GM12875 (cell line): Measurements from ENCODE around the gene DENND1A.

ENCODE experiments used
- H3K4me3 ChIP-seq: one replicate; pipeline ENCODE4 v1.5.1; 2011; ENCODE audit warnings: low read depth, low read length, control low read depth
- TF ChIP-seq, protein P1 (sequence below): IDR thresholded peaks from 2 replicates; pipeline ENCODE4 v1.5.1; 2011; ENCODE audit warnings: low read depth, mild to moderate bottlenecking, control low read depth, inconsistent platforms, low read length, moderate library complexity, borderline replicate concordance; ENCODE audit not compliant: insufficient read depth

DENND1A gene

DNA sequence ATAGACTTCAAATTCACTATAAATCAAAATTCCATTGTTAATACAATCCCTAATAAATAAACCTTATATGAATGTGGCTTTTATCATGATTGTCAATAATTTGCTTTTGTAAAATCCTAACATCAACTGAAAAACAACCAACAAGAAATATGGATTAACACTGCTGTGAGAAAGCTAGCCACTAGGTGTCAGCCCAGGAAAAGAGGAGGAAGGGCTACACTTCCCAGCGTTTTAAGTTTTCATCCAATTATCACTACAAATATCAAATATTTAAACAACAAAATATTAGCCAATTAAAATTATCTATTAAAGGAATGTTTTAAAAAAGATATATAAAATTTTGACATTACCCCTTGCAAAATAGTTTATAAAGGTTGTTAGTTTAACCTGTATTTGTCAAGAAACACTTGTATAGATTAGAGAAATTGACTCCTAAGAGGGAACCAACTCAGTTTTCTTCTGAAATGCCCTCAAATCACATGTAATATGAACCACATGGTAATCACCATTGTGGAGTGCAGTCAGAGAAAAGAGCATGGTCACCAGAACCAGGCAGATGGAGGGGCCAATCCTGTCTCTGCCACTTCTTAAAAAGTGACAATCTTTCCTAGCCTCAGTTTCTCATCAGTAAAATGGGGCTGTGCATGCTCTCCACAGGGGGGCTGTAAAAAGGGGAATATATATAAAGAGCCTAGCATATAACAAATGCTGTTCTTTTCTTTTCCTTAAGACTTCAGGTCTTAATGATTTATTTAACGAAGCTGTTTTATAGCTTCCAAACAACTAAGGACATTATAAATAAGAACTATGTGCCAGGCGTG, 385.7 kb downstream of the DENND1A start:
- no peak overlapping the region for H3K4me3 ChIP-seq
- TF ChIP-seq, protein P1, sequence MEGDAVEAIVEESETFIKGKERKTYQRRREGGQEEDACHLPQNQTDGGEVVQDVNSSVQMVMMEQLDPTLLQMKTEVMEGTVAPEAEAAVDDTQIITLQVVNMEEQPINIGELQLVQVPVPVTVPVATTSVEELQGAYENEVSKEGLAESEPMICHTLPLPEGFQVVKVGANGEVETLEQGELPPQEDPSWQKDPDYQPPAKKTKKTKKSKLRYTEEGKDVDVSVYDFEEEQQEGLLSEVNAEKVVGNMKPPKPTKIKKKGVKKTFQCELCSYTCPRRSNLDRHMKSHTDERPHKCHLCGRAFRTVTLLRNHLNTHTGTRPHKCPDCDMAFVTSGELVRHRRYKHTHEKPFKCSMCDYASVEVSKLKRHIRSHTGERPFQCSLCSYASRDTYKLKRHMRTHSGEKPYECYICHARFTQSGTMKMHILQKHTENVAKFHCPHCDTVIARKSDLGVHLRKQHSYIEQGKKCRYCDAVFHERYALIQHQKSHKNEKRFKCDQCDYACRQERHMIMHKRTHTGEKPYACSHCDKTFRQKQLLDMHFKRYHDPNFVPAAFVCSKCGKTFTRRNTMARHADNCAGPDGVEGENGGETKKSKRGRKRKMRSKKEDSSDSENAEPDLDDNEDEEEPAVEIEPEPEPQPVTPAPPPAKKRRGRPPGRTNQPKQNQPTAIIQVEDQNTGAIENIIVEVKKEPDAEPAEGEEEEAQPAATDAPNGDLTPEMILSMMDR: peak; percentile 67; the same call in 1 of the 2 replicates

DNA sequence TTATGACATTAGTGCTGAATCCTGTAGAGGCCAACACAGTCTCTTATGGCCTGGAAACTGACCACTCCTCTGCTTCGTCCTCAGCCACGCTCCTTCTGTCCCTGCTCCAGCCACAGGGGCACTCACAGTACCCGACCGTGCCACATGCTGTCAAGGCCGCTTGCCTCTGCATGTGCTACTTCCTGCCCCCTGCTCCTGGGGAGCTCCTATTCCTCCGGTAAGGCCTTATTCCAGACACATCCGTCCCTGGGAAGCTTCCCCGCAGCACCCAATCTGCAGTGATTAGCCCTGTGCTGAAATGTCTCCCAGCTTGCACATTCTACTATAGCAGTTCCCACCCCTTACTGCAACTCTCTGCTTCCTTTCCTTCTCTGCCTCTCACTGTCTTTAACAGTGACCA, 386.4 kb downstream of the DENND1A start:
- no peak overlapping the region for H3K4me3 ChIP-seq
- TF ChIP-seq, protein P1: no peak

- TF ChIP-seq, protein P1: no peak
Measured at GRCh38 chr9:123542435-123543225, 387.3 kb downstream of the DENND1A start.

DNA sequence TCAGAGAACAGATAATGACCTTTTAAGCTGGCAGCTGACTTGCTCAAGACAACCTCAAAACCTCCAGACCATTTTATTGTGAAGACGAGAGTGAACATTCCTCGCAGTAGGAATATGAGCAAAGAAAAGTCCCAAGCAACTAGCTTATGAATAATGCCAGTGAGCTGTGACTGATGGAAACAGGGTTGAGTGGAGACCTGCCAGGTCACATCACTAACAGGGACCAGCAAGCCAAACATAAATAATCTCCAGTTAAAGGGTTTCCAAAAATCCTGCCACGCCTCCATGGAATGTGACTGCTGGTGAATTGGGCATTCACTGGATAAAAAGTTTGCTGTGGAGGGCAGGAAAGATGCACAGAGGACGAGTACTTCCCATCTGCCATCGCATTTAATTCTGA, 388.5 kb downstream of the DENND1A start:
- H3K4me3 ChIP-seq: no peak overlapping the region
- TF ChIP-seq, protein P1: no peak

More at GRCh38 chr9:123542435-123543225, 387.3 kb downstream of the DENND1A start:
- H3K4me3 ChIP-seq: no peak overlapping the region

- TF ChIP-seq, protein P1: no peak
- no peak overlapping the region for H3K4me3 ChIP-seq
Measured at GRCh38 chr9:123540457-123540856, 389.5 kb downstream of the DENND1A start.

DNA sequence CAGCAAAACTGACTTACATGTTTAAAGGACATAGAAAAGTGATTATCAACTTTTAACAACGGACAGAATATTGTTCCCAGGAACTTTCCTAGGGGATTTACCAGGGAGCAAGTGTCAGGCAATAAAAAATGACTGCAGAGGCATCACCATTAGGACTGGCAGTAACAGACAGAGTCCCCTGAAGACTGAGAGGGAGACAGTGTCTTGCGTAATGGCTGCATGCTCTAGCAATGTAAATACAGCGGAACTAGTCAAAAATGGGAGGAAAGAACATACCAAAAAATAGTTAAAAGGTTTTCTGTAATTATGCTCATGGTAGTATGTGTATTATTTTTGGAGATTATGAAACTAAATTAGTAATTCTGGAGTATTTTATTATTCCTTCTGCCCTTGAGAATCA, 392.1 kb downstream of the DENND1A start:
- H3K4me3 ChIP-seq: no peak overlapping the region
- TF ChIP-seq, protein P1: no peak
